B cell (primary cell): Measurements from ENCODE around the gene MATN1.

Experiments used
- EZH2 ChIP-seq: IDR thresholded peaks from 2 replicates; pipeline ENCODE4 v1.6.1; 2012; ENCODE audit warnings: borderline replicate concordance, low read depth, mild to moderate bottlenecking, moderate library complexity, low read length; ENCODE audit not compliant: insufficient read depth, poor library complexity, severe bottlenecking
- TF ChIP-seq, protein P1 (sequence below): fragments of 200-600 bp; IDR thresholded peaks from one replicate; pipeline ENCODE4 v1.8.0; 2022; ENCODE audit warnings: antibody characterized with exemption, mild to moderate bottlenecking

DNA sequence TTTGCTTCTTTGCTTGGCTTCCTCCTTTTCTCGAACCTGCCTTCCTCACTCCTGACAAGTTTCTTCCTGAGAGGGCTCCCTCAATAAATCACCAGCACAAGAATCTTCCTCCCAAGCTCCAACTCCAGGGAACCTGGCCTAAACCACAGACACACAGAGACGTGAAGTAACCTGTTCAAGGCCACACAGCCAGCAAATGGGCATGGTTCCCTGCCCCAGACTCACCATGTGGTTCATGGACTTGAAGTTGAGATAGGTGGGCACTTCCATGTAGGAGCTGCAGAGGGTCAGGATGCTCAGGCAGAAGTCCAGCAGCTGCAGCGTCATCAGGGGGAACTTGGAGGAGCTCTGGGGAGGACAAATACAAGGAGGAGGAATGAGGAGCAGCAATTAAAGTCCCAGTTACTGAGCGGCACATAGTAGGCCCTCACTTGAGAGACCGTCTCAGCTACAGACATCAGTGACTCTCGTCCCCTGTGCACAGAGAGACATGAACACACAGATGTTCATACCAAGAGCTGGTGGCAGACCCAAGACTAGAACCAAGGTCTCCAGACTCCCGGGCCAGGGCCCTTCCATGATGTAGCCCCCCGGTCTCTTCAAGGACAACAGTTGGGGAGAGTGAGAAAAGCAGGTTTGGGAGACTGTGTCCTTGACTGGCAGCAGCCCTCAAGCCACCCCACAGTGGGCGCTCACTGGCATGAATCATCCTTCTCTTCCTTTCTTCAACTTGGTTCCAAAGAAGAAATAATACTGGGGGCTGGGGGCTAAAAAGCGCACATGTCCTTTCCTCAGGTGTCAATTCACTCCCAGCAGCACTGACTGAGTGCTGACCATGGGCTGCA lies 15.6 kb upstream of the MATN1 start:
- TF ChIP-seq, protein P1, sequence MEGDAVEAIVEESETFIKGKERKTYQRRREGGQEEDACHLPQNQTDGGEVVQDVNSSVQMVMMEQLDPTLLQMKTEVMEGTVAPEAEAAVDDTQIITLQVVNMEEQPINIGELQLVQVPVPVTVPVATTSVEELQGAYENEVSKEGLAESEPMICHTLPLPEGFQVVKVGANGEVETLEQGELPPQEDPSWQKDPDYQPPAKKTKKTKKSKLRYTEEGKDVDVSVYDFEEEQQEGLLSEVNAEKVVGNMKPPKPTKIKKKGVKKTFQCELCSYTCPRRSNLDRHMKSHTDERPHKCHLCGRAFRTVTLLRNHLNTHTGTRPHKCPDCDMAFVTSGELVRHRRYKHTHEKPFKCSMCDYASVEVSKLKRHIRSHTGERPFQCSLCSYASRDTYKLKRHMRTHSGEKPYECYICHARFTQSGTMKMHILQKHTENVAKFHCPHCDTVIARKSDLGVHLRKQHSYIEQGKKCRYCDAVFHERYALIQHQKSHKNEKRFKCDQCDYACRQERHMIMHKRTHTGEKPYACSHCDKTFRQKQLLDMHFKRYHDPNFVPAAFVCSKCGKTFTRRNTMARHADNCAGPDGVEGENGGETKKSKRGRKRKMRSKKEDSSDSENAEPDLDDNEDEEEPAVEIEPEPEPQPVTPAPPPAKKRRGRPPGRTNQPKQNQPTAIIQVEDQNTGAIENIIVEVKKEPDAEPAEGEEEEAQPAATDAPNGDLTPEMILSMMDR = no peak
- TF ChIP-seq EZH2 = no peak
